B cell (primary cell): Measurements from ENCODE around the gene CRISPLD2.

Experiments
- EZH2 ChIP-seq: IDR thresholded peaks from 2 replicates; pipeline ENCODE4 v1.6.1; 2012; ENCODE audit warnings: borderline replicate concordance, low read depth, mild to moderate bottlenecking, moderate library complexity, low read length; ENCODE audit not compliant: insufficient read depth, poor library complexity, severe bottlenecking
- TF ChIP-seq, protein P1 (sequence below): fragments of 200-600 bp; IDR thresholded peaks from one replicate; pipeline ENCODE4 v1.8.0; 2022; ENCODE audit warnings: antibody characterized with exemption, mild to moderate bottlenecking

DNA sequence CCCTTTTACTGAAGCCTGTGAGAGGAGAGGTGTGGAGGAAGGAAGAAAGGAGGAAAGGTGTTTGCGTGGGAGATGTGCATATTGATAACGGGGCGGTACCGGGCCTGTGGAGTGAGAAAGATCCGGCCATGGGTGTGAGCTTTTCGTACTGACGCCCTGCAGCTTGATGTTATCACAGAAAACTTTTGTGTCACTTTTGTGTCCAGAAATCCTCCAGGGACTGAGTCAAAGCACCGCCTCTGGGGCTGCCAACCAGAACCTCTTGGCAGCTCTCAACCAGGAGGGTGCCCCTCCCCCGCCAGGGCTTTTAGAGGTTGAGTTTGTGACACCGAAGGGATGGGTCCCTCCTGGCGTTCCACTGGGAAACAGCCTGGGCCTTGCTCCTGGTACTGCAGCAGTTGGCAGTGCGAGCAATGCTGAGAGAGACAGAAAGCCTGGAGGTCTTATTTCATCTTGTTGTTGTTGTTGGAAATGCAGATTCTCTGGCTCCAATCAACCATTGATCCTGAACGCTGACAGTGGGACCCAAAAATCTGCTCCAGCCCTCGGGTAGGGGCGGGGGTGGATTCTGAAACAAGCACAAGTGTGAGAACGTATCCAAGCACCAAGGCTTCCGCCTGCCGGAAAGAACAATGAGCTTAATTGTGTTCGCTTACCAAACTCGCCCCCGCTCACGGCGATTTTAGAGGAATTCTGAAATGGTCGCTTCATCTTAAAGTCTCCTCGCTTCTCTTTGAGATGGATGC is 65.0 kb downstream of the CRISPLD2 start:
- TF ChIP-seq, protein P1, sequence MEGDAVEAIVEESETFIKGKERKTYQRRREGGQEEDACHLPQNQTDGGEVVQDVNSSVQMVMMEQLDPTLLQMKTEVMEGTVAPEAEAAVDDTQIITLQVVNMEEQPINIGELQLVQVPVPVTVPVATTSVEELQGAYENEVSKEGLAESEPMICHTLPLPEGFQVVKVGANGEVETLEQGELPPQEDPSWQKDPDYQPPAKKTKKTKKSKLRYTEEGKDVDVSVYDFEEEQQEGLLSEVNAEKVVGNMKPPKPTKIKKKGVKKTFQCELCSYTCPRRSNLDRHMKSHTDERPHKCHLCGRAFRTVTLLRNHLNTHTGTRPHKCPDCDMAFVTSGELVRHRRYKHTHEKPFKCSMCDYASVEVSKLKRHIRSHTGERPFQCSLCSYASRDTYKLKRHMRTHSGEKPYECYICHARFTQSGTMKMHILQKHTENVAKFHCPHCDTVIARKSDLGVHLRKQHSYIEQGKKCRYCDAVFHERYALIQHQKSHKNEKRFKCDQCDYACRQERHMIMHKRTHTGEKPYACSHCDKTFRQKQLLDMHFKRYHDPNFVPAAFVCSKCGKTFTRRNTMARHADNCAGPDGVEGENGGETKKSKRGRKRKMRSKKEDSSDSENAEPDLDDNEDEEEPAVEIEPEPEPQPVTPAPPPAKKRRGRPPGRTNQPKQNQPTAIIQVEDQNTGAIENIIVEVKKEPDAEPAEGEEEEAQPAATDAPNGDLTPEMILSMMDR = no peak
- no peak for TF ChIP-seq EZH2
